GM19035 (cell line): ENCODE measurements around the gene KLC4.
"Not testable (repeated sequence)": the region's sequence is repeated elsewhere in the genome, so short reads cannot be mapped to it uniquely, and the experiment has no call there.

Experiments
- ATAC-seq: cut with Tn5 transposase; IDR thresholded peaks from one replicate; pipeline ENCODE4 v1.9.1; 2021; ENCODE audit not compliant: unreplicated experiment

Gene KLC4

DNA sequence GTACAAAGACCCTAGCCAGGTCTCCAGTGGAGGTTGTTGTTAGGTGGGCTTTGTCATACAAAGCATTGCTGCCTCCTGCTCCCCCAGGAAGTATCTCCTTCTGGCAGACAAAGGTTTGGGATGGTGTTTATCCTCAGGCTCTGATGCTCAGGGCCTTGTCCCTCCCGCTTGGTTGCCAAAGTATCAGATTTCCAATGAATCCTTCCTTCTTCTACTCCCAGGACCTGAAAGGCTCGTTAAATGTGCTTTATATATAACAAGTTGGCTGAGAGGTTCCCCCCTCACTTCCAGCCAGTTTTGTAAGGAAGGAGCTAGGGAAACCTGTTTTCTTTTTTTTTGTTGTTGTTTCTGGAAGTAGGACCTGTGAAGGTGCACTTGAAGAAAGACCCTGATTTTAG lies 31.1 kb downstream of the KLC4 start:
- ATAC-seq = no peak

DNA sequence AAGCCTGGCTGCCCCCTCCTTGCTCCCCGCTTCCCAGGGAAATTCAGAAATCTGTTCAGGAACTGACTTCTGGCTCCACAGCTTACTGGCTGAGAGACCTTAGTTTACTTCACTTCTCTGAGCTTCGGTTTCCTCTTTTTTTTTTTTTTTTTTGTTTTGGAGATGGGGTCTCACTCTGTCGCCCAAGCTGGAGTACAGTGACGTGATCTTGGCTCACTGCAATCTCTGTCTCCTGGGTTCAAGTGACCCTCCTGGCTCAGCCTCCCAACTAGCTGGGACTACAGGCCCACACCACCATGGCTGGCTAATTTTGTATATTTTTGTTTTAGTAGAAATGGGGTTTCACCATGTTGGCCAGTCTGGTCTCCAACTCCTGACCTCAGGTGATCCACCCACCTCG lies 31.6 kb downstream of the KLC4 start:
- no peak for ATAC-seq

DNA sequence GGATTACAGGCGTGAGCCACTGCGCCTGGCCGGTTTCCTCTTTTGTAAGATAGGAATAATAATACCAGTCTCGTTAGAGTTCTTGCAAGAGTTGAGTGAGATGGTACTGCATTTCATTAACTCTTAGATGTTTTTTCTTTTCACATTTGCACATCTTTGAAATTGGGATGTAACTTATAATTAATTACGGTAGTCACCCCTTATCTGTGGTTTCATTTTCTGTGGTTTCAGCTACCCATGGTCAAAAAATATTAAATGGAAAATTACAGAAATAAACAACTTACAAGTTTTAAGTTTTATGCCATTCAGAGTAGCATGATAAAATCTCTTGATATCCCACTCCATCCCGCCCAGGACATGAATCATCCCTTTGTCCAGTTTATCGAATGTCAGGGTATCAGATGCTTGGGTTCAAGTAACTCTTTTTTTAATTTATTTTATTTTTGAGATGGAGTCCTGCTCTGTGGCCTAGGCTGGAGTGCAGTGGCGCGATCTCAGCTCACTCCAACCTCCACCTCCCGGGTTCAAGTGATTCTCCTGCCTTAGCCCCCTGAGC lies 32.1 kb downstream of the KLC4 start:
- ATAC-seq = no peak

DNA sequence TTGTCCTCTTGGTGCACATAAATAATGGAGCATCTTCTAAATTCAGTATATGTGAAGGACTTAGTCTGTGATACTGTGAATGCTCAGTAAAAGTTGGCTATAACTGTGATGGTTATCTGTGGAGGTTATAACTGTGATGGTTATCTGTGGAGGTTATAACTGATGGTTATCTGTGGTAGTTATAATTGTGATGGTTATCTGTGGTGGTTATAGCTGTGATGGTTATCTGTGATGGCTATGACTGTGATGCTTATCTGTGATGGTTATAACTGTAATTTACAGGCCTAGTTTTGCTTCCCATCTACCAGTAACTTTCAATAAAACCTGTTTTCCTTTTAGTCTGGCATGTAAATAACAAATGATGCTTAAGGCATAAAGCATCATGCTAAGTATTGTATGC lies 33.2 kb downstream of the KLC4 start:
- ATAC-seq = no peak

DNA sequence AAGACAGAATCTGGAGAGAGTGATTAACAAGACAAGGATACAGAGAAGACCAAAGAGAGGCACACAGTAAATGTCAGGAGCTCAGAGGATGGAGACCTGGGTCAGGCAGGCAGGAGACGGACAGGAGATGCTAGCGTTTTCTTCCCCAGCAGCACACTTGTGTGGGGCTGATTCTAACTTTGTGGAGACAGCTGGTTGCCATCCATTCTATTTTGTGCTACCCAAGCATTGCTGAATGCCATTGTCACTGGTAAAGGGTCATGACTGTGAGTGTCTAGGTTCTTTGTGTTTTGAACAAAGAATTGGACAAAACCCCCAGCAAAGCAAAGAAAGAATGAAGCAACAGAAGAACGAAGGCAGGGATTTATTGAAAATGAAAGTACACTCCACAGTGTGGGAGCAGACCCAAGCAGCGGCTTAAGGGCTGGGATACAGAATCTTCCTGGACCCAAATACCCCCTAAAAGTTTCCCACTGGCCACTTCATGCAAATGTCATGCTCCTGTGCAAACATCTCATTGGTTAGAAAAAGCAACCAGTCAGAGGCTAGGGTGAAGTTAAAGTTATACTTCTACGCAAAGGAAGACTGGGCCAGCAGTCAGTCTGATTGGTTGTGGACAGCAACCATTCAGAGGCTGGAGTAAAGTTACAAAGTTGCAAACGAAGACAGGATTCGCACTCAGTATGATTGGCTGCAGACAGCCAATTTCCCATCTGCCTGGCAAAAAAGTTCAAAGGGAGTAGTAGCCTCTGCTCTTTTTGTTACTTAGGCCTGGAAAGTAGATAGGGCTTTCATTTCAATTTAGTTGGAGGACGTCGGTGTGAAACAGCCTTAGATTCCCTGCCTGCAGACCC lies 34.2 kb downstream of the KLC4 start:
- no peak for ATAC-seq

DNA sequence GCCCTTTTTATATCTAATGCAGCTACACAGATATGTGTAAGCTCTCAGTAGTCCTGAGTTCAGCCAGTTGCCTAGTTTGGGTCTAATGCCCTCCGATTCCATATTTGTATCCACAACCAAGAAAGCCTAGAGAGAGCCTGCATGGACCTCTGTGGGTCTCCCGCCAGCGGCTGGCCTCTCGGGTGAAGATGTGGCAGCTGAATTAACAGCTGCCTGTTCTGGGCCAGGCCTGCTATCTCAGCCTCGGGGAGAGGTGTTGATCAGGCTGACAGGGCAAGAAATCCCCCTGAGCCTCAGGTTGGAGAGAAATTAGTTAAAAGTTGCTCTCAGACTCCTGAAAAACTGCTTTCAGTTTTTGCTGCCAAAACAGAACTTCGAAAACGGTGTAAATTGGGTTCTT lies 36.5 kb downstream of the KLC4 start:
- ATAC-seq = no peak

DNA sequence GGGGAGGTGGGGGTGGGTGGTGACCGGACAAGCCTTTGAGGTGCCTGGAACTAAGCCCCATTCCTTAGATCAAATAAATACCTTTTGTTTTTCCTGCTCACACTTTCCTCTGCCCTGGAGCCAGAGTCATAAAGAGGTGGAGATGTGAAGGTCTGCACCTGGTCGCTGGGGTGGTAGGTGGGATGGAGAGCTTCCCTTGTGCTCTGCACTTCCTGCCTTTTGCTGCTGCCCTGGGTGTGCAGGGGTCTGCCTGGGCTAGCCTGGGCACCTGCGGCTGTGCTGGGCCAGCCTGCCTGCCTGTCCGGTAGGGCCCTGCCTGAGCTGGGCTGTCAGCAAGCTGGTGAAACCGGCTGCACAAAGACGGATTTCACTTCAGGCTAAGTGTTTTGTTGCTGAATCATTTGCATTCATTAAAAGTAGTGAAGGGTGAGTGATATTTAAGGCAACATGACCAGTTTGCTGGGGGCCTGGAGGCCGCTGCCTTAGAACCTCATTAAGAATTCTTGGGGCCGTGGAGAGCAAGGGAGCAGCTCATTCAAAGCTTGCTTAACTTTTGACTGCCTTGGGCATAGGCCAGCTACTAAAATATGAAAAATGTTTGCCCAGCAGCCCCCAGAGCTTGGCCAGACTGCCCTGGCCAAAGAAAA lies 37.1 kb downstream of the KLC4 start:
- no peak for ATAC-seq

DNA sequence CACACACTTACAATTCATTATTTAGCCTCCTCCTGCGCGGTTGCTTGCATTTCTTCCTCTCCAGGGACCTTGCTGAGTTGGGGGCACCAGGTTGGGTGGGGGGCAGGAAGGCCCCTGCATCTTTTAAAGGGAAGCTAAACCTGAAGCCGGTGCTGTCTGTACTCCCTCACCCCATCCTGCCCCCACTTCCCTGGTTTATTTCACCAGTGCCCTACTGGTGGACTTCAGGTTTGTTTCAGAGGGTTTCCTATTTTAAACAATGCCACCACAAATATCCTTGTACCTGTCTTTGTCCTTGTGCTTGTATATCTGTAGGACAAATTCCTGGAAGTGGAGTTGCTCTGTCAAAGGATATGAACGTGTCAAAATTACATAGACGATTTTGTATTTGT lies 37.7 kb downstream of the KLC4 start:
- no peak for ATAC-seq

DNA sequence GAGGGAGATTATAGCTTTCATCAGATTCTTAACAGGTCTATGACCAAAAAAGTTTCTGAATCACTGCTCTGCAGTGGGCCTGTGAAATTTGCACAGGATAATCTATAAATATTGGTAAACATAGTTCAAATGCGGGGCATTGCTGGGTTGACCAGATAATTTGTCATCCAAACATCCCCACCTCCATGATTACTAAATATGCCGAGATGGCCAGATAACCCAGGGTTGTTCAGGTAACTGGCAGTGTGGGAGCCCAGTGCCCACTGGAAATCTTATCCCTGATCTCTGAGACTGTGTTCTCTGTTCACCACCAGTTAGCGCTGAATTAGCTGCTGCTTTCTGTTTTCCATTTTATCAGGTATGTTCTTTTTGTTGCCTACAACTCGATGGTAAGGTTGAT lies 38.1 kb downstream of the KLC4 start:
- no peak for ATAC-seq

DNA sequence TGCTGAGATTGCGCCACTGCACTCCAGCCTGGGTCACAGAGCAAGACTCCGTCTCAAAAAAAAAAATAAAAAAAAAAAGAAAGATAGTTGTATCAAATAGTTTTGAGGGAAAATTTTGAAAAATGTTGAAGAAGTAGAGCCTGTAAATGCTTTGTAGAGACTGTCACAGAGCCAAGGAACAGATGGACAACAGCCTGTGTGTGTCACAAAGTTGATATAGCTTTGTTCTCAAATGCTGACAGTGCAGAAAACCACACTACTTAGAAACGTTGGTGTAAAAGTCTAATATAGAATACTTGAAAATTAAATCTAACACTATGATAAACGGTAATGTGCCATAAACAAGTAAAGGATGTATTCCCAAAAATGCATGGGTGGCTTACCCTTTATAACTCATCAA lies 42.1 kb downstream of the KLC4 start:
- ATAC-seq = no peak

DNA sequence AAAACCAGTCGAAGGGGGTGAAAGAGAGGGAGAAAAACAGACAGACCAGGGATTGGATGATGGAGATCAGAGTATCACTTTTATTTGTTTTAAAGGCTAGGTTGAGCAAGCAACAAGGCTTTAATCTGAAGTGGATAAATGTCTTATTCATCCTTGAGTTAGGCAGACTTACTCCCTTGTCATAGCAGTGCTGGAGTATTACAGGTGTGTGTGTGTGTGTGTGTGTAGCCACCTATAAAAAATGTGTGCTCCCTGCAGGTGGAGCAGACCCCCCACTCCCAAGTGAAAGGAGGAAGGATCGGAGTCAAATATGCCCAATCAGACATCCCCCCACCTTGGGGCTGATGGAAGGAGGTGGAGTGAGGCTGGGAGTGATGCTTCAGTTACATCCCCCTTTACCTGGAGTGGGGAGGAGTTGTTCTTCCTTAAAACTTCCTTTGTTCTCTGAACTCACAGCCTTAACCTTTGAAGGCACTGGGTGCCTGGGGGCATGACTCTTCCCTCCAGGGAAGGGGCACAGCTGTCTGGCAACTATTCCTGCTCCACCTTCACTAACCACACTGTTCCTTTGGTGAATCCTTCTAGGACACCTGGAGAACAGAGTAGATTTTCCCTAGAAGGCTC lies 43.9 kb downstream of the KLC4 start:
- no peak for ATAC-seq

DNA sequence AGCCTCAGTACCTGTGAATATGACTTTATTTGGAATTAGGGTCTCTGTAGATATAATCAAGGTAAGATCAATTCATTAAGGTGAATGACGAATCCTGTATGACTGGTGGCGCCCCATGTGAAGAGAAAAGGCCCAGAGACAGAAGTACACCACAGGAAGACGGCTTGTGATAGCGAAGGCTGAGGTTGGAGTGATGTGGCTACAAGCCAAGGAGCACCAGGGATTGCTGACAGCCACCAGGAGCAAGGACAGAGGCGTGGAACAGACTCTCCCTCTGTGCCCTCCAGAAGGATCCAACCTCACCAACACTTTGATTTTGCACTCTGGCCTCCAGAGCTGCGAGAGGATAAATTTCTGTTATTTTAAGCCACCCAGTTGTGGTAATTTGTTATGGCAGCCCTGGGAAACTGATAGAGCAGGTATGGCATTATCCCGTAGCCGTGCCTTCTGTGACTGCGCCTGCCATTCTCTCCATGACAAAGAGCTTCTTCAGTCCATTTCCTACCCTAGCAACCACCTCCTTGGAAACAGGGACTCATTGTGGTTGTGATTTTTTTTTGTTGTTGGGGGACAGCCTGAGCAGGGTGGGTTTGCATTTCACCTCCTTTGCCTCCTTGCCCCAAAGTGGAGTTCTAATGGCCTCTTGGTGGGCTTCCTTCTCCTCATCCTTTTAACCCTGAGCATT lies 46.2 kb downstream of the KLC4 start:
- no peak for ATAC-seq

DNA sequence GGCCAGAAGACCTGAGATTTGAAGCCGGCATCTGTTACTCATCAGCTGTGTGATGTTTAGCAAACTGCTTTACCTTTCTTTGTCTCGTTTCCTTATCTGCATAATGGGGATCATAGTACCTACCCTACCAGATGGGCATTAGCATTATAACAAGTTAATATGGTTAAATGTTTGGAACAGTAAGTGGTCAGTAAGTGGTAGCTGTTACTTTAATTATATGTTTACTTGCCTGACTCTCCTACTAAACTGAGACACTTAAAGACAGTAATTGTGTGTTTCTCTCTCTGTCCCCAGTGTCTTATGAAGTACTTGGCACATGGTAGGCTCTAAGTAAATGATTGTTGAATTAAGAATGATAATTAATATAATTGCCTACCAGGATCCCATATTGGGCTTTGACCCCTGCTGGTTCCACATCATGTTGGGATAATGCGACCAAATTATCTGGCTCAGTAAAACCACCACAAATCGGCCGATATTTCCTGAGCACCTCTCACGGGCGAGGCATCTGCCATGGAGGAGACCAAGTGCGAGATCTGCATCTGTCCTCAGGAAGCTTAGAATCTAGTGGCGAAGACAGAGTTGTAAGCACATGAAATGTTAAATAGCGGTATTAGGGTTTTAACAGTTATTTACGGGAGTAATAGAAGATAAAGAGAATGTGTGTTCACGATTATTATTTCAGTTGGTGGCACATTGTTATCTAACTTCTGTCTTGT lies 48.1 kb downstream of the KLC4 start:
- no peak for ATAC-seq

DNA sequence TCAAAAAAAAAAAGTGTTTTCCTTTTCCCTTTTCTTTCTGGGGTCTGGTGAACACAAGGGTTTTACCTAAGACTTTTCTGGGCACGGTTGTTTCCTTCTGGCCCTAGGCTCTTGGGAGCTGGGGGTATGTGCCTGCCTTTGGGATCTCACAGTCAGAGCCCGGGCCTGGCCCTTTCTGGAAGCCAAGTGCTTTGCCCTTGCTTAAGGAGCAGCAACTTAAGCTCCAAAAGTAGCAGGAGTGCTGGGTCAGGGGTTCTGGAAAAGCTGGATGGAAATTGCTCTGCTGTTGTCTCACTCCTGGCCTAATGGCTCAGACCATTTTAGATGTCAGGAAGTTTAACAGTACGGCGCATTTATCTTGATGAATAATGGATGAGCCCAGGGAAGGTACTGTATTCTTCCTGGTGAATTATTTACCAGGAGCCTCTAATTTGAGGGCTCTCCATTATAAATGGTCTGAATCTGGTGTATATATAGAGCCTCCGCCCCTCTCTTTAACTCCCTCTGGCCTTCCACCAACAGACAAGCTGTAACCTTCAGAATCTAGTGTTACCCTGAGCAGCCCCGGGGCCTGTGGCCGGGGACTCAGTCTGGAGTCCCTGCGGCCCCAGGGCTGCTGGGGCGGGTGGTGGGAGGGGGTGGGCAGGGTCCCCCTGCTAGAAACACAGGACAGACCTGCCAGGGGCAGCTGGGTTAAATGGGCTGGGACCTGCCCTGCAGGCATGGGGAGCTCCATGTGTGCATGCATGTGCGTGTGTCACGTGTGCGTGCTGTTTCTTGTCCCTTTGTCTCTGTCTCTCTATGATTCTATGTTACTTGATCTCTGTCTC lies 54.2 kb downstream of the KLC4 start:
- ATAC-seq = no peak

DNA sequence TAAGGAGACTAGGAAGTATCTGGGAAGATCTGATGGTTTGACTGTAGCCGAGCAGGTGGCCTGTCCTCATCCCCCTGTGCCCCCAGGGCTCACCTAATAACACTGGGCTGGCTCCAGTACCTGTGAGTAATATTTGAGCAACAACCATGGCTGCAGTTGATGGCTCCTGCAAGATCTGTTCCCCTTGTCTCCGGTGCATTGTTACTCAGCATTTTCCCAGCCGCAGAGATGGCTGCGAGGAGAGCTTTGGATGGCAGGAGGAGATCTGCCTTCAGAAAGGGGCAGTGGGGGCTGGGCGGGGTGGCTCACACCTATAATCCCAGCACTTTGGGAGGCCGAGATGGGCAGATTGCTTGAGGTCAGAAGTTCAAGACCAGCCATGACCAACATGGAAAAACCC lies 55.9 kb downstream of the KLC4 start:
- ATAC-seq = no peak

DNA sequence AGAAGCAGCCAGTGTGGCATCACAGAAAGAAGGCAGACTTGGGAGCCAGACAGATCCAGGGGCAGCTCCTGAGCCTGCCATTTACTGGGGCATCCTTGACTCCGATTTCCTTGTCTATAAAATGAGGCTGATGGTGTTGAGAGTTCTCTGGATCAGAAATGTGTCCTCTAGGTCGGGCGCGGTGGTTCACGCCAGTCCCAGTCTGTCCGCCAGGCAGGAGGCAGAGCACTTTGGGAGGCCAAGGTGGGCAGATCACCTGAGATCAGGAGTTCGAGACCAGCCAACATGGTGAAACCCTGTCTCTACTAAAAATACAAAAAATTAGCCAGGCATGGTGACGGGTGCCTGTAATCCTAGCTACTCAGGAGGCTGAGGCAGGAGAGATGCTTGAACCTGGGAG lies 58.0 kb downstream of the KLC4 start:
- not testable (repeated sequence) for ATAC-seq

DNA sequence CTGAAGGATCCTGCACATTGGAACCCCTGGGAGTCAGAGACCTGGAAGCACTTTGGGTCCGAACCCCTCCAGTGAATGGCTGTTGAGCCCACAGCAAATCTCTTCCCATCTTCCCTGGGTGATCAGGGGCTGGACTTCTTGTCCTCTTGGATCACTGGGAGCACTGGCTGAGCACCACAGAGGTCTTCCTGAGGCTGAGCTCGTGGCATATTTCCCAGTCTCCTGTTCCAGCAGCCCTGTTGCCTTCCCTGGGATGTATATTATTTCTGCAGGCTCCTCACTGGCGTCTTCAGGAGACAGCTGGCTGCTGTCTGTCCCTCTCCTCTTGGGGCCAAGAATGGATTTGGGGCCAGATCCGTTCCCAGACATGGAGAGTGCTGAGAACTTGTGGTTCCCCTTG lies 60.1 kb downstream of the KLC4 start:
- no peak for ATAC-seq

DNA sequence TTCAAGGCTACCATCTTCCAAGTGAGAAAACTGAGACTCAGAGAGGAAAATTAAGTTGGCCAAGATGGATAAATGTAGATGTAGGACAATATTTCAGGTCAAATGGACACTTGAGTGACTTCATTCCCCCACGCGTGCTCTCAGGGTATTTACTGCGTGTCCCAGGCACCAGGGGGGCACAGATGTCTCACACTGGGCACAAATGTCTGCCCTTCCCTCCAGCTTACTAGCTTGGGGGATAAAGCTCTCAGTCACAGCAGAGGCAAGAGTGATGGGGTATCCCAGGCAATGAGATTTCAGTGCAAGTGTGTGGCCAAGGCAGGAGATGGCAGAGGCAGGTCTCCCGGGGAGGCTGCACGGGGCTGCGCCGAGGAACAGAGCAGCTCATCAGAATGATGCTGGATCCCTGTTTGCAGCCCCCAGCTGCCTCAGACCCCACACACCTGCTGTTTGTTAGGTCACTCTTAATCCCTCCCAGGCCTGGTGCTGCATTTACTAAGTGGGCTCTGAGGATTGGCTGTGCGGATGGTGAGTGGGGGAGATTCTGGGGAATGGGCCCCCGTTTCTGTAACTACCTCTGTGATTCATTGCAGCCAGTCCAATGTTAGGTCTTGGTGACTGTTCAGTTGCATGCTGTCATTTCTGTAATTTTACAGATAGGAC lies 60.8 kb downstream of the KLC4 start:
- ATAC-seq = no peak
